Mesendoderm (in vitro differentiated cells): ENCODE results near the gene TTC23.

Experiments
- DNase-seq: peaks from one replicate; pipeline ENCODE4 v3.0.0; 2013
- H2AK5ac ChIP-seq: 2 replicates; pipeline ENCODE4 v1.6.1; 2013; ENCODE audit warnings: low read length, inconsistent platforms
- H2BK120ac ChIP-seq: 2 replicates; pipeline ENCODE4 v1.6.1; 2013; ENCODE audit warnings: low read depth, mild to moderate bottlenecking, low read length, moderate library complexity, mixed read lengths
- H2BK15ac ChIP-seq: replicated peaks from 2 replicates; pipeline ENCODE4 v1.6.1; 2013; ENCODE audit warnings: low read depth, mild to moderate bottlenecking, moderate library complexity
- H2BK5ac ChIP-seq: 2 replicates; pipeline ENCODE4 v1.6.1; 2013; ENCODE audit warnings: low read length, inconsistent platforms
- H3K18ac ChIP-seq: 2 replicates; pipeline ENCODE4 v1.6.1; 2013; ENCODE audit warnings: mild to moderate bottlenecking, low read length, mixed read lengths
- H3K23ac ChIP-seq: one replicate; pipeline ENCODE4 v1.6.1; 2013; ENCODE audit warnings: low read length
- H3K27ac ChIP-seq: 2 replicates; pipeline ENCODE4 v1.5.1; 2013; ENCODE audit warnings: low read depth, mild to moderate bottlenecking, inconsistent platforms, low read length, moderate library complexity
- H3K27me3 ChIP-seq: 2 replicates; pipeline ENCODE4 v1.6.1; 2013; ENCODE audit warnings: low read length, control low read depth, mild to moderate bottlenecking, inconsistent platforms; ENCODE audit not compliant: insufficient read depth, poor library complexity
- H3K36me3 ChIP-seq: 2 replicates; pipeline ENCODE4 v1.6.1; 2013; ENCODE audit warnings: low read length, inconsistent platforms; ENCODE audit not compliant: control insufficient read depth, insufficient read depth
- H3K4ac ChIP-seq: one replicate; pipeline ENCODE4 v1.6.1; 2013; ENCODE audit warnings: low read depth, mild to moderate bottlenecking, low read length, moderate library complexity
- H3K4me1 ChIP-seq: 2 replicates; pipeline ENCODE4 v1.6.1; 2013; ENCODE audit warnings: low read depth, low read length, inconsistent platforms; ENCODE audit not compliant: control insufficient read depth
- H3K4me2 ChIP-seq: 2 replicates; pipeline ENCODE4 v1.6.1; 2013; ENCODE audit warnings: low read length
- H3K4me3 ChIP-seq: 2 replicates; pipeline ENCODE4 v1.5.1; 2013; ENCODE audit warnings: mild to moderate bottlenecking, low read length
- H3K56ac ChIP-seq: one replicate; pipeline ENCODE4 v1.6.1; 2013; ENCODE audit warnings: low read length
- H3K79me1 ChIP-seq: 2 replicates; pipeline ENCODE4 v1.6.1; 2013; ENCODE audit warnings: low read length, inconsistent platforms
- H3K79me2 ChIP-seq: 2 replicates; pipeline ENCODE4 v1.6.1; 2013; ENCODE audit warnings: mild to moderate bottlenecking, low read length; ENCODE audit not compliant: control insufficient read depth, insufficient read depth
- H3K9ac ChIP-seq: 2 replicates; pipeline ENCODE4 v1.6.1; 2013; ENCODE audit warnings: low read length, inconsistent platforms
- H4K5ac ChIP-seq: one replicate; pipeline ENCODE4 v1.6.1; 2013; ENCODE audit warnings: low read length
- H4K8ac ChIP-seq: one replicate; pipeline ENCODE4 v1.6.1; 2013; ENCODE audit warnings: low read depth, mild to moderate bottlenecking, control low read depth, low read length, moderate library complexity
- WGBS: extraction: QIAGEN DNeasy Blood & Tissue Kit; methylation state at CpG from one replicate; pipeline ENCODE4 v1.1.7; 2013; ENCODE audit warnings: low lambda C conversion rate, missing lambda C conversion rate; ENCODE audit not compliant: insufficient coverage; ENCODE audit errors: extremely low coverage; 5-methylcytosine and 5-hydroxymethylcytosine counted together

TTC23 gene

GRCh38 chr15:99096894-99097426, 152.4 kb downstream of the TTC23 start:
- no CpG with 5 or more reads among the region's 11 CpGs for WGBS

GRCh38 chr15:99096173-99096893, 153.0 kb downstream of the TTC23 start:
- no peak overlapping the region for H4K5ac ChIP-seq
- no peaks in the 10 kb centered on the region for H3K79me2 ChIP-seq
- H3K18ac ChIP-seq, result no peak overlapping the region
- no peaks in the 10 kb centered on the region for H3K79me1 ChIP-seq
- no peaks in the 10 kb centered on the region for H3K4me1 ChIP-seq
- H3K56ac ChIP-seq, result no peak overlapping the region
- no peak overlapping the region for H3K27ac ChIP-seq
- H2BK5ac ChIP-seq, result no peak overlapping the region
- no peak overlapping the region for H3K4ac ChIP-seq
- no peak for DNase-seq
- no peak overlapping the region for H2BK15ac ChIP-seq
- H3K4me3 ChIP-seq, result no peak overlapping the region
- H4K8ac ChIP-seq, result no peak overlapping the region
- no peak overlapping the region for H3K9ac ChIP-seq
- no CpG with 5 or more reads among the region's 11 CpGs for WGBS
- H3K36me3 ChIP-seq, result no peaks in the 10 kb centered on the region
- no peak overlapping the region for H3K4me2 ChIP-seq
- H3K27me3 ChIP-seq, result no peaks in the 10 kb centered on the region
- no peak overlapping the region for H2BK120ac ChIP-seq
- no peak overlapping the region for H3K23ac ChIP-seq
- no peak overlapping the region for H2AK5ac ChIP-seq

More at GRCh38 chr15:99096894-99097426, 152.4 kb downstream of the TTC23 start:
- Histone ChIP-seq H2AK5ac (no peak overlapping the region), H3K4me1 (no peaks in the 10 kb centered on the region), H3K79me2 (no peaks in the 10 kb centered on the region), H3K4me2 (no peak overlapping the region), H3K27me3 (no peaks in the 10 kb centered on the region), H2BK15ac (no peak overlapping the region), H3K23ac (no peak overlapping the region), H3K4ac (no peak overlapping the region), H4K8ac (no peak overlapping the region), H3K4me3 (no peak overlapping the region), H2BK120ac (no peak overlapping the region), H4K5ac (no peak overlapping the region), H3K27ac (no peak overlapping the region), H3K9ac (no peak overlapping the region), H3K36me3 (no peaks in the 10 kb centered on the region), H2BK5ac (no peak overlapping the region), H3K56ac (no peak overlapping the region), H3K79me1 (no peaks in the 10 kb centered on the region), H3K18ac (no peak overlapping the region)
- no peak for DNase-seq

DNA sequence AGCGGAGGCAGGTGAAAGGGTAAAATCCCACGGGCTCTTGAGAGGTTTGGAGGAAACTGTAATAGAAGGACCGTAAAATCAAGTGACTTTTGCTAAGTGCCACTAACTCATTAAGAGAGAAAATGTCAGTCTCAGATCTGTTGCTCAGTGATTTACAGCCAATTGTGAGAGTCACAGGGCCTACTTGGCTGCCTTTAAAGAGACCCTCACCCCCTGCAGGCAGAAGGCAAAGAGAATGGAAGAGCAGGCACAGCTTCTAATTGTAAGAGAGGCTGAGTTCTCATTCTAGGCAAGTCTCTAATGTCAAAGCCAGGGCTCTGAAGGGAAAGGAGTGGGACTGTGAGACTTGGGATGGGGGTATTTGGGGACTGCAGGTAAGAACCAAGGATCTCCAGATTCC, 153.8 kb downstream of the TTC23 start:
- Histone ChIP-seq H3K4ac (no peak overlapping the region), H3K56ac (no peak overlapping the region), H3K79me2 (no peaks in the 10 kb centered on the region), H2BK15ac (no peak overlapping the region), H3K4me3 (no peak overlapping the region), H3K4me2 (no peak overlapping the region), H3K27me3 (no peaks in the 10 kb centered on the region), H3K9ac (no peak overlapping the region), H2AK5ac (no peak overlapping the region), H2BK120ac (no peak overlapping the region), H4K8ac (no peak overlapping the region), H3K18ac (no peak overlapping the region), H4K5ac (no peak overlapping the region), H3K27ac (no peak overlapping the region), H2BK5ac (no peak overlapping the region), H3K4me1 (no peaks in the 10 kb centered on the region), H3K23ac (no peak overlapping the region), H3K36me3 (no peaks in the 10 kb centered on the region), H3K79me1 (no peaks in the 10 kb centered on the region)
- no CpG with 5 or more reads among the region's 3 CpGs for WGBS
- DNase-seq, result peak; percentile 26

DNA sequence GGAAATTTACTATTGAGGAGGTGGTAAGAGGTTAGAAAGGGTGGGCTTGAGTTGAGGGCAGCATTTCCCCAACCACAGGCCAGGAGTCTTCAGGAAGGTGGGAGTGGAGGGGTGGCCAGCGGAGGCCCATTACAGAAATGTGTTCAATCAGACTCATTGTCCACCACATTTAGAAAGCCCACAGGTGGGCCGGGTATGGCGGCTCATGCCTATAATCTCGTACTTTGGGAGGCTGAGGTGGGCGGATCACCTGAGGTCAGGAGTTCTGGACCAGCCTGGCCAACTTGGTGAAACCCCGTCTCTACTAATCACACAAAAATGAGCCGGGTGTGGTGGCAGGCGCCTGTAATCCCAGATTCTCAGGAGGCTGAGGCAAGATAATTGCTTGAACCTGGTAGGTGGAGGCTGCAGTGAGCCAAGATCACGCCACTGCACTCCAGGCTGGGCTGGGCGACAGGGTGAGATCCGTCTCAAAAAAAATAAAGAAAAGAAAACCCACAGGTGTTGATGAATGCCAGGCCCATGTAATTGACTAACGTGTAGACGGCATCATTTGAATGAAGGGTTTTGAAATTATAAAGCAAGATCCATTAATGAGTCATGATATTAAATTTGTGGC, 156.7 kb downstream of the TTC23 start:
- no peak overlapping the region for H3K56ac ChIP-seq
- H4K8ac ChIP-seq, result no peak overlapping the region
- H3K4me3 ChIP-seq, result no peak overlapping the region
- no peak overlapping the region for H2BK15ac ChIP-seq
- H3K4me2 ChIP-seq, result no peak overlapping the region
- WGBS, result no CpG with 5 or more reads among the region's 13 CpGs
- no peak overlapping the region for H3K27ac ChIP-seq
- no peaks in the 10 kb centered on the region for H3K4me1 ChIP-seq
- H3K79me2 ChIP-seq, result no peaks in the 10 kb centered on the region
- no peak overlapping the region for H2BK120ac ChIP-seq
- H2AK5ac ChIP-seq, result no peak overlapping the region
- H3K23ac ChIP-seq, result no peak overlapping the region
- no peak overlapping the region for H3K18ac ChIP-seq
- no peaks in the 10 kb centered on the region for H3K79me1 ChIP-seq
- DNase-seq, result no peak
- no peak overlapping the region for H2BK5ac ChIP-seq
- H3K27me3 ChIP-seq, result no peaks in the 10 kb centered on the region
- no peaks in the 10 kb centered on the region for H3K36me3 ChIP-seq
- H3K4ac ChIP-seq, result no peak overlapping the region
- H4K5ac ChIP-seq, result no peak overlapping the region
- no peak overlapping the region for H3K9ac ChIP-seq

DNA sequence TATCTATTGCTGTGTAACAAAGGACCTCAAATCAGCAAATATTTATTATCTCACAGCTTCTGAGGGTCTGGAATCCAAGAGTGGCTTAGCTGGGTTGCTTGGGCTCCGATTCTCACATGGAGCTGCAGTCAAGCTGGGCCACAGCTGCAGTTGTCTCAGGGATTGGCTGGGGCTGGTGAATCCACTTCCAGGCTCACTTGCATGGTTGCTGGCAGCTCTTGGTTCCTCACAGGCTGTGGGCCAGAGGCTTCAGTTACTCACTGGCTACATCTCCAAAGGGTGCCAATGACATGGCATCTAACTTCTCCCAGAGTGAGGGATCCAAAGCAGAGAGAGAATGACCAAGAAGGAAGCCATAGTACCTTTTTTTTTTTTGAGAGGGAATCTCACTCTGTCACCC, 158.4 kb downstream of the TTC23 start:
- H3K56ac ChIP-seq, result no peak overlapping the region
- no peak overlapping the region for H3K18ac ChIP-seq
- no peak overlapping the region for H4K5ac ChIP-seq
- H3K36me3 ChIP-seq, result no peaks in the 10 kb centered on the region
- no peak overlapping the region for H3K9ac ChIP-seq
- no peak overlapping the region for H4K8ac ChIP-seq
- H3K27me3 ChIP-seq, result no peaks in the 10 kb centered on the region
- H2BK15ac ChIP-seq, result no peak overlapping the region
- H3K27ac ChIP-seq, result no peak overlapping the region
- H3K4ac ChIP-seq, result no peak overlapping the region
- no peaks in the 10 kb centered on the region for H3K4me1 ChIP-seq
- H2BK120ac ChIP-seq, result no peak overlapping the region
- no peak overlapping the region for H3K4me2 ChIP-seq
- DNase-seq, result peak; percentile 16
- no peak overlapping the region for H3K4me3 ChIP-seq
- H2AK5ac ChIP-seq, result no peak overlapping the region
- H3K23ac ChIP-seq, result no peak overlapping the region
- no peaks in the 10 kb centered on the region for H3K79me2 ChIP-seq
- no peaks in the 10 kb centered on the region for H3K79me1 ChIP-seq
- no peak overlapping the region for H2BK5ac ChIP-seq
- WGBS, result no CpG with 5 or more reads among the region's 1 CpG
